Stimulated activated memory B cell treated with anti-CD40 and anti-IgM and Interleukin-4, amounts not matched to agents 10 μg/mL and 1 μg/mL and 100 μg/mL, for 72 hours (primary cell): ENCODE measurements around the gene ACTN4.

Experiments used
- ATAC-seq: fragments of 150-1000 bp; cut with Tn5 transposase; 2 replicates; pipeline ENCODE4 v1.10.0; 2021
- H3K27ac Mint-ChIP-seq: one replicate; pipeline ENCODE4 v1.8.0; 2022; ENCODE audit warnings: mild to moderate bottlenecking, mixed read lengths
- H3K27me3 Mint-ChIP-seq: one replicate; pipeline ENCODE4 v1.8.0; 2022; ENCODE audit warnings: mixed read lengths
- H3K36me3 Mint-ChIP-seq: one replicate; pipeline ENCODE4 v1.8.0; 2022; ENCODE audit warnings: mixed read lengths
- H3K4me1 Mint-ChIP-seq: one replicate; pipeline ENCODE4 v1.8.0; 2022; ENCODE audit warnings: mixed read lengths
- H3K4me3 Mint-ChIP-seq: one replicate; pipeline ENCODE4 v1.8.0; 2022; ENCODE audit warnings: mild to moderate bottlenecking, moderate library complexity, mixed read lengths
- H3K9me3 Mint-ChIP-seq: one replicate; pipeline ENCODE4 v1.8.0; 2022; ENCODE audit warnings: mixed read lengths

Gene ACTN4

GRCh38 chr19:38710928-38711725 is 63.7 kb downstream of the ACTN4 start:
- Mint-ChIP-seq H3K27me3 (no peaks in the 10 kb centered on the region), H3K4me3 (no peak overlapping the region), H3K4me1 (no peaks in the 10 kb centered on the region), H3K9me3 (no peaks in the 10 kb centered on the region), H3K27ac (no peak overlapping the region), H3K36me3 (peaks cover 57% of the 10 kb centered on the region)
- ATAC-seq = no peak

GRCh38 chr19:38711726-38712153 is 64.3 kb downstream of the ACTN4 start:
- no peaks in the 10 kb centered on the region for H3K27me3 Mint-ChIP-seq
- H3K9me3 Mint-ChIP-seq = no peaks in the 10 kb centered on the region
- peaks cover 58% of the 10 kb centered on the region for H3K36me3 Mint-ChIP-seq
- H3K4me3 Mint-ChIP-seq = no peak overlapping the region
- no peak overlapping the region for H3K27ac Mint-ChIP-seq
- H3K4me1 Mint-ChIP-seq = no peaks in the 10 kb centered on the region
- ATAC-seq = no peak

- no peak overlapping the region for H3K4me3 Mint-ChIP-seq
- no peaks in the 10 kb centered on the region for H3K4me1 Mint-ChIP-seq
- H3K9me3 Mint-ChIP-seq = no peaks in the 10 kb centered on the region
- peaks cover 54% of the 10 kb centered on the region for H3K36me3 Mint-ChIP-seq
- H3K27ac Mint-ChIP-seq = no peak overlapping the region
- H3K27me3 Mint-ChIP-seq = no peaks in the 10 kb centered on the region
- ATAC-seq = no peak
These were observed 64.8 kb downstream of the ACTN4 start for GRCh38 chr19:38712161-38712748.

DNA sequence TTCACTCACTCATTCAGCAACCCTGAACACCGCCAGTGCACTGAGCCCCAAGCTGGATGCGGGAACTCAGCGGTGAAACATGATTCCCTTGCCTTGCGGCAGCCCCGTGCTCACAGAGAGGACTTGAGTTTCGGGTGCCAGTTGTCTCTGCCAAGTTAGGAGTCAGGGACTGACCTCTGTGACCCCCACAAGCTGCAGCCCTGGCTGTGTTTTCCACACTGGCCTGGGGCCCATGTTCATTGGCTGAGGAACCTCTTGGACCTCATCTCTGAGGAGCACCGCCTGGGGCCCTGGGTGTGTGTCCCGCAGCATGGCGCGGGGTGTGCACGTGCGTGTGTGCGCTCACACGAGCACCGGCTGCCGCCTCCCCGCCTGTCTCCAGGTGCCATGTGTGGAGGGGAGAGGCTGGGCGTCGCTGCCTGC is 65.8 kb downstream of the ACTN4 start:
- no peak overlapping the region for H3K4me3 Mint-ChIP-seq
- H3K27ac Mint-ChIP-seq = no peak overlapping the region
- H3K9me3 Mint-ChIP-seq = no peaks in the 10 kb centered on the region
- H3K36me3 Mint-ChIP-seq = peaks cover 59% of the 10 kb centered on the region
- no peak for ATAC-seq
- no peaks in the 10 kb centered on the region for H3K4me1 Mint-ChIP-seq
- no peaks in the 10 kb centered on the region for H3K27me3 Mint-ChIP-seq

DNA sequence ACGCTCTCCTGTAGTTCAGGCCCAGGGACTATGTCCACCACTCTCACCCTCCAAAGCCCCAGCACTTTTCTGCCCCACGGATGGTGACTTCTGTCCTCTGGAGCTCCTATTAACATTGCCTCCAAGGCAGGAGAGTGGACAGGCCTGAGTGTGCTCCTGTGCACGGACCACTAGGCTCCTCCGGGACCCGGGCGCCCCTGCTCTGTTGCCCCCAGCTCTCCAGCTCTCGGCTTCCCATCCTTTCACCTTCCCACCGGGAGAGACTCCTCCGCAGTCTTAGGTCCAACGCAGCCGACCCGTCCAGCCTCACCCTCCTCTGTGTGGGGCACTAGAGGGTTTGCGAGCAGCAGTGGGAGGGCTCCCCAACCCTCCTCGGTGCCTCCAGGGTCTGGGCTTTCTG is 66.4 kb downstream of the ACTN4 start:
- Mint-ChIP-seq H3K27me3 (no peaks in the 10 kb centered on the region), H3K27ac (peak overlapping the region; percentile 16), H3K4me3 (no peak overlapping the region), H3K36me3 (peaks cover 60% of the 10 kb centered on the region), H3K4me1 (no peaks in the 10 kb centered on the region), H3K9me3 (no peaks in the 10 kb centered on the region)
- ATAC-seq = no peak

DNA sequence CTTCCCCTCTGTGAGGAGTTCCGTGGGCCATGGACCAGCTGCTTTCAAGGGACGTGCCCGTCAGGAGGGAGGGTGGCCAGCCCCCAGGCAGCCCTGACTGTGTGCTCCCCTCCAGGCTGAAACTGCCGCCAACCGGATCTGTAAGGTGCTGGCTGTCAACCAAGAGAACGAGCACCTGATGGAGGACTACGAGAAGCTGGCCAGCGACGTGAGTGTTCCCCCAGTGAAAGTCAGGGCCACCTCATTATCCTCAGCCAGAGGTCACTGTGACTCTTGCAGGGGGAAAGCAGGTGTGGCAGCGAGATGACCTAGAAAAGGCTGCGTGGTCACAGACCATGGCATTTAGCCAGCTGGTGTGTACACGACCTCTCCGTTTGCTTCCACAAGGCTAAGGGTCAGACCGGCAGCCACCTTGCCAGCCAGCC is 66.9 kb downstream of the ACTN4 start:
- Mint-ChIP-seq H3K27ac (peak overlapping the region; percentile 16), H3K4me1 (no peaks in the 10 kb centered on the region), H3K36me3 (peaks cover 61% of the 10 kb centered on the region), H3K27me3 (no peaks in the 10 kb centered on the region), H3K9me3 (no peaks in the 10 kb centered on the region), H3K4me3 (no peak overlapping the region)
- ATAC-seq = no peak

DNA sequence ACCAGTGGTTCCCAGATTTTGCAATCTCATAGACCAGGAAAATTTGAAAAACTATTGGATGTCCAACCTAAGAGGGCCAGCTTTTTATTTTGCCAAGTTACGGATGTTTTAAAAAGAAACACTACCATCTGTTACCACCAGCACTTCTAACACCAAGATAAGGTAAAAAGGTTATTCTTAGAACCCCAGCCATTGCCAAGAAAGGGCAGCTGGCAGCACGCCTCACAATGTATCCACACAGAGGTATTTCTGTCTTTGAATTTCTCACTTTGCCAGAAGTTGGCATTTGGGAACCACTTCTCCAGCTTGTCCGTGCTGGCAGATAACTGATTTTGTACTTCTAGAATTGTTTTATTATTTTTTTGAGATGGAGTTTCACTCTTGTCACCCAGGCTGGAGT is 68.1 kb downstream of the ACTN4 start:
- Mint-ChIP-seq H3K9me3 (no peaks in the 10 kb centered on the region), H3K4me1 (peaks cover 5% of the 10 kb centered on the region), H3K4me3 (no peak overlapping the region), H3K27ac (no peak overlapping the region), H3K27me3 (no peaks in the 10 kb centered on the region), H3K36me3 (peaks cover 55% of the 10 kb centered on the region)
- ATAC-seq = no peak

DNA sequence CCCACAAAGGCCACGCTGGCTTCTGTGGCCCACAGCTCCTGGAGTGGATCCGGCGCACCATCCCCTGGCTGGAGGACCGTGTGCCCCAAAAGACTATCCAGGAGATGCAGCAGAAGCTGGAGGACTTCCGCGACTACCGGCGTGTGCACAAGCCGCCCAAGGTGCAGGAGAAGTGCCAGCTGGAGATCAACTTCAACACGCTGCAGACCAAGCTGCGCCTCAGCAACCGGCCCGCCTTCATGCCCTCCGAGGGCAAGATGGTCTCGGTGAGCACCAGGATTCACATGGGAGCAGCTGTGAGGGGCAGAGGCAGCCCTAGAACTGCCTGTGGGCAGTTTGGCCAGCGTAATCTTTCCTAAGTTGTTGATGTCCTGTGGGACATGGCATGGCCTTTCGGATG is 69.6 kb downstream of the ACTN4 start:
- H3K27me3 Mint-ChIP-seq = no peaks in the 10 kb centered on the region
- H3K4me3 Mint-ChIP-seq = no peak overlapping the region
- H3K4me1 Mint-ChIP-seq = peaks cover 10% of the 10 kb centered on the region
- ATAC-seq = no peak
- peaks cover 48% of the 10 kb centered on the region for H3K36me3 Mint-ChIP-seq
- no peaks in the 10 kb centered on the region for H3K9me3 Mint-ChIP-seq
- H3K27ac Mint-ChIP-seq = no peak overlapping the region

- no peak for ATAC-seq
- no peak overlapping the region for H3K27ac Mint-ChIP-seq
- H3K9me3 Mint-ChIP-seq = no peaks in the 10 kb centered on the region
- H3K4me3 Mint-ChIP-seq = no peak overlapping the region
- peaks cover 10% of the 10 kb centered on the region for H3K4me1 Mint-ChIP-seq
- peaks cover 52% of the 10 kb centered on the region for H3K36me3 Mint-ChIP-seq
- no peaks in the 10 kb centered on the region for H3K27me3 Mint-ChIP-seq
These were observed 70.4 kb downstream of the ACTN4 start for GRCh38 chr19:38717855-38718254.

DNA sequence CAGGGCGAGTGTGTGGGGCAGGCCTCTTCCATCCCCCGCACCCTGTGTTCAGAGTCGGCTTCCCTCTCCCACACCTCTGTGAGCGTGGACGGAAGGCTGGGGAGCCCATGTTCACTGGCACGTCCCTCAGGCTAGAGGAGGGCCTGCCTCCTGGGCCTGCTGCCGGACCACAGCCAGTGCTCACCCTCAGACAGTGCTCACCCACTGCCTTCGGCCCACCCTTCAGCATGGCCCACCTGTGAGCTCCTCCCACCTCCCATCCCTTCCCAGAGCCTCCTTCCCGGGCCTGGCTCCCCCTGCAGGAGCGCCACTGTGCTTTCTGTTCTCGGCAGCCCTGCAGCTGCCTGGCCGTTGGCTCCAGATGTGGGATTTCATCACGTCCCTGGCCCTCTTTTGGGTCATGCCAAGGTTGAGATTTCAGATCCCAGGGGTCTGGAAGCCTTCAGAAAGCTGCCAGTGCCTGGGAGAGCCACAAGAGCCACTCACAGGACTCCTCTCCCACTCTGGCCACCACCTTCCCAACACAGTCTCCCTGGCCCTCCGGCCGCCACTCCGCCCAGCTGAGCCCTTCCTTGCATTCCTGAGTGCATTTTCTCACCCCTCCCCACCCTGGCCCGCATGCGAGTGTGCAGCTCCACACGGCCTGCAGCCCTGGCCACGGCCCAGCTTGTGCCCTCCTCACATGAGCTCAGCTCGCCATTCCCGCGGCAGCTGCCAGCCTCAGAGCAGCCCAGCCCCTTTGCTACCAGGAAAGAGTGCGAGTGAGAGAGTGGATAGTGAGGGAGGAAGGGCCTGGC is 71.5 kb downstream of the ACTN4 start:
- no peak for ATAC-seq
- Mint-ChIP-seq H3K9me3 (no peaks in the 10 kb centered on the region), H3K36me3 (peaks cover 54% of the 10 kb centered on the region), H3K27ac (peak overlapping the region; percentile 62), H3K27me3 (no peaks in the 10 kb centered on the region), H3K4me3 (no peak overlapping the region), H3K4me1 (peaks cover 10% of the 10 kb centered on the region)

DNA sequence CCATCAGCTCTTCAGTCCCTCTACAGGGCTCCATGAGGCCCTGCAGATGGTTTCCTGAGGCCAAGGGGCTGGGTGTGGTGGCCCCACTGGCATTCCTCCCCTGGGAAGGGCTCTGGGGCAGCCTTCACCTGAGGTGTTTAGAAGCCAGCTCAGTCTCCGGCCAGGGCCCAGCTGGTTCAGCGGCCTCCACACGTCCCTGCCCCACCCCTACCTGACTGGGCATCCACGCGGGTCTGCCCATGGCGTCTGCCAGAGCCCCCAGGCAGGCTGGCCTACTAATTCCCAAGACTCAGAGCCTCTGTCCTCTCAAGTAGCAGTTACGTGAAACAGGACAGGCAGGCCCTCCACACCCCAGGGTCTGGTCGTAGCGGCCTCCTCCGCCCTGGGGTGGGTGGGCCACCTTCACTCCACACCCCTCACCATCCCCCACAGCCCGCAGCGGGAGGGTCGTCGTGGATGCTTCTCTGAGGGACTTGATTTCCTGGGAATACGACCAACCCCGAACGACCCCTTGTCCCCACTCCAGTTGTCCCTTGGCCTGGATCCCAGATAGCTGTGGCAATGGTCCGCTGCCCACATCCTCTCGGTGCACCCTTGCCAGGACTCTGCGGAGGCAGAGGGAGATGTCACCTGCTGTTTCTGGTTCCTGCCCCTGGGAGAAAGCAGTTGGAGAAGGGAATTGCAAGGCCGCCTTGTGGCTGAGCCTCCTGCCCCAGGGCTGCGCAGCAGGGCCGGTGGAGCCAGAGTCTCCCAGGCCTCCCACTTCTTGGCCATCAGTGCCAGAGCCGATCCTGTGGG is 72.5 kb downstream of the ACTN4 start:
- Mint-ChIP-seq H3K4me3 (no peak overlapping the region), H3K36me3 (peaks cover 56% of the 10 kb centered on the region), H3K9me3 (no peaks in the 10 kb centered on the region)

DNA sequence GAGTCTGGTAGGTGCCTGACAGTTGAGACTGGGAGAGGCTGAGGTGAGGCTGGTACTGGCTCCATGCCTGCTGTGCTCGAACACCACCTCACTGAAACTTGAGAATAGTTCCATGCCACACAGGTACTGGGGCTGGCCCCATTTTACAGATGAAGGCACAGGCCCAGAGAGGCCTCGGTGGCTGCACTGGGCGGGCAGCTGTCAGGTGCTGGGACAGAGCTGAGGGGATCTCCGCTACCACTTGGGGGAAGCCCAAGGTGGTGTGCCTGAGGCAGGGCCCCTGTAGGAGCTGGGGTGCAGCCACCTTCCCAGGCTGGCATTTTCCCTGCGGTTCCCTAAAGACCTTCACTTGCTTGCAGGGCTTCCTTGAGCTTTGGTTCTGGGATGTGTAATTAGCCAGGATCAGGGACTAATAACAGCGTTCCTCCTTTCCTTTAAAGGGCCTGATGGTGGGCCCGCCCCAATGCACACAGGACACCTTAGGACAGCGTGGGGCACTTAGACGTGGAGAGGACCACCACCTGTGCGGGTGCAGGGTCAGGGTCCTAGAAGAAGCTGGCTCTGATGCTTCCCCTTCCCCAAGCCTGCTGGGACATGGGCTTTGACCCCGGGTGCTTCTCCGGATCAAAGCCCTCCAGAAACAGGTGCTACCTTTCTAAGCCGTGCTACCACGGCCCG is 73.2 kb downstream of the ACTN4 start:
- ATAC-seq = peak; percentile 67
- H3K4me1 Mint-ChIP-seq = peaks cover 10% of the 10 kb centered on the region
- H3K4me3 Mint-ChIP-seq = no peak overlapping the region
- peak overlapping the region; percentile 62 for H3K27ac Mint-ChIP-seq
- peaks cover 59% of the 10 kb centered on the region for H3K36me3 Mint-ChIP-seq
- no peaks in the 10 kb centered on the region for H3K27me3 Mint-ChIP-seq
- no peaks in the 10 kb centered on the region for H3K9me3 Mint-ChIP-seq

More for the DNA sequence above, 72.5 kb downstream of the ACTN4 start:
- ATAC-seq = no peak
- peaks cover 10% of the 10 kb centered on the region for H3K4me1 Mint-ChIP-seq
- H3K27ac Mint-ChIP-seq = peak overlapping the region; percentile 62
- no peaks in the 10 kb centered on the region for H3K27me3 Mint-ChIP-seq

- H3K27me3 Mint-ChIP-seq = no peaks in the 10 kb centered on the region
- no peak for ATAC-seq
- peak overlapping the region; percentile 62 for H3K27ac Mint-ChIP-seq
- no peak overlapping the region for H3K4me3 Mint-ChIP-seq
- peaks cover 55% of the 10 kb centered on the region for H3K36me3 Mint-ChIP-seq
- no peaks in the 10 kb centered on the region for H3K9me3 Mint-ChIP-seq
- peaks cover 10% of the 10 kb centered on the region for H3K4me1 Mint-ChIP-seq
These were observed 74.0 kb downstream of the ACTN4 start for GRCh38 chr19:38721496-38721895.

- Mint-ChIP-seq H3K4me1 (peaks cover 10% of the 10 kb centered on the region), H3K4me3 (no peak overlapping the region), H3K27ac (no peak overlapping the region), H3K27me3 (no peaks in the 10 kb centered on the region), H3K36me3 (peaks cover 58% of the 10 kb centered on the region), H3K9me3 (no peaks in the 10 kb centered on the region)
- no peak for ATAC-seq
These were observed 74.7 kb downstream of the ACTN4 start for GRCh38 chr19:38721979-38722773.
